DMS153 treated with DMSO at 0.1 percent for 48 hours (cell line): ENCODE measurements around the gene HTR1D.

Experiments
- DNase-seq: peaks from one replicate; lab custom pipeline; 2025; ENCODE audit not compliant: unreplicated experiment; lab: John Stamatoyannopoulos, UW

Gene HTR1D

DNA sequence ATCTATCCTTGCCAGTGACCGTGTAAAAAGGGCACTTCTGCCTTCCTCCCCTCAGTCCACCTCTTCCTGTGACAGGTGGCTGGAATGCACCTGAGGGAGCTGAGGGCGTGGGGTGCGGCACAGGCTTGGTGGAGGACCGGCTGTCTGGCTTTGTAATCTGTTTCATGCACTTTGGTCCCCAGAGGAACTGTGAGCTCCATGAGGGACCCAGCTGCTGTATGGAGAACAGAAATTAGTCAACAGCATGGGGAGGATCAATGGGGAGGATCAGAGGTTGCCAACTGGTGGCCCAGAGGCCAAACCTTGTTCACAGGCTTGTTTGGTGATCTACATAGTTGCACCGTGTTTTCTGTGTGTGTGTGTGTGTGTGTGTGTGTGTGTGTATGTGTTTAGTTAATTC lies 29.7 kb downstream of the HTR1D start:
- no peak for DNase-seq

DNA sequence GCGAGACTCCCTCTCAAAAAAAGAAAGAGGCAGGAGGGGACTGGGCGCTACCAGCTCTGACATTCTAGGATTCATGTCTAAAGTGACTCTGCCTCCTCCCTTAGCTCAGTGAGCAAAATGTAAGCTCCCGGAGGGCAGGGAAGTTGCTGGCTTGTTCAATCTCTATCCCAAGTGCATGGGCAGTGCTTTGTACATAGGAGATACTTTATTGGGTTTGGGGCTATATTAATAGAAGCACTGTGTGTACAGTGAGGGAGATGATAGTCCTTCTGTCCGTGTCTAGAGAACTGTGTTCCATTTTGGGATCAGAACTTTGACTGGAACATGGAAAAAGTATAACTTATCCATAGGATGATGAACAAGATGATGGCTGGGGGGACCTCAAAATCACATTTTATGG lies 31.9 kb downstream of the HTR1D start:
- DNase-seq = no peak

- peak; percentile 28 for DNase-seq
Observed at GRCh38 chr1:23184212-23184934, 32.9 kb downstream of the HTR1D start.

- no peak for DNase-seq
Observed at GRCh38 chr1:23179862-23180261, 37.4 kb downstream of the HTR1D start.

DNA sequence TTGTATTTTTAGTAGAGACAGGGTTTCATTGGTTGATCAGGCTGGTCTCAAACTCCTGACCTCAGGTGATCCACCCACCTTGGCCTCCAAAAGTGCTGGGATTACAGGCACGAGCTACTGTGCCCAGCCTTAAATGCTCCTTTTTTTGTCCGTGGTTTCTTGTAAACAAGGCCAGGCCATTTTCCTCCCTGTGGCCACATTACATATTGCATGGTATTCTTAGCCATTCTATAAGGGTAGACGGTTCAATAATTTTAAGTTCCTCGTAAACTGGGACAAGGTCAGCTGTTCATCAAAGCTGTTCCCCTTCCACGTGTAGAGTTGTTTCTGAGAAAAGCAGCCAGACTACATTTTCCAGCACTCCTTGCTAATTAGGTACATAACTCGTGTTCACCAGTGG lies 38.4 kb downstream of the HTR1D start:
- no peak for DNase-seq

- DNase-seq = no peak
Observed at GRCh38 chr1:23178414-23178813, 38.9 kb downstream of the HTR1D start.

GRCh38 chr1:23177438-23178380 lies 39.6 kb downstream of the HTR1D start:
- peak; percentile 49 for DNase-seq

DNA sequence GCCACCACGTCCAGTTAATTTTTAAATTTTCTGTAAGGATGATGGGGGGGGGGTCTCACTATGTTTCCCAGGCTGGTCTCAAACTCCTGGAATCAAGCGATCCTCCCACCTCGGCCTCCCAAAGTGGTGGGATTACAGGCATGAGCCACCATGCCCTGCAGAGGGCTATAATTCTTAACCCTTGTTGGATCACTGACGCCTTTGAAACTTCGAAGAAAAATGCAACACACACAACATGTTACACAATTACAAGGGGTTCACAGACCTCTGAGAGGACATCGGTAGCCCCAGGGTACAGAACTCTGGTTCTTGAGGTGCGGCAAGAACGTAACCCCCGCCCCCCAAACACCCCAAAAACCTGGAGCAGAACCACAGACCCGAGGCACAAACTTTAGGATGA lies 40.3 kb downstream of the HTR1D start:
- DNase-seq = no peak

GRCh38 chr1:23174426-23175110 lies 42.7 kb downstream of the HTR1D start:
- no peak for DNase-seq

DNA sequence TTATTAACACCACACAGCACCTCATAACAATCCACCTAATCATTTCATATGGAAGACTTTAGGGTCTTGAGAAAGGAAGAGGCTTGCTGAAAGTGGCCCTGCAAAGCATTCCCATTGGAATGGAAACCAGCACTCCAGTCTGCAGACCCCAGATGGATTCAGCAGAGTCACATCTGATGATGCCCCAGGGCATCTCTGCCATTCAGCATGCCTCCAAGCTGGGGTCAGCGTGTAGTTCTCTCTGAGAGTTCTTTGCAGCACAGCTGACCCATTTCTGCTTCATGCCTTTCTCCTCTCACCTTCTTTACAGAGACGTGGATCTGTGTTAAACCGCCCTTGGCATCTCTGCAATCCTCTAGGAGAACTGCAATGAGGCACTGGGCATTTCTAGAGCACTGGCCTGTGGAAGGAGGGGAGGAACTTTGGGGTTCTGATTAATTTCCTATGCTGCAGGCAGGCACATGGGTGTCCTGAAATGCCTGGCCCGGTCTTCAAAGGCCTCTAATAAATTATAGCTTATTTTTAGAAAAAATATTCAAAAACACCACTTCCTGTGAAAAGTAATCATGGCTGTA lies 46.0 kb downstream of the HTR1D start:
- DNase-seq = no peak

- no peak for DNase-seq
Observed at GRCh38 chr1:23169727-23170335, 47.5 kb downstream of the HTR1D start.

- no peak for DNase-seq
Observed at GRCh38 chr1:23169195-23169575, 48.1 kb downstream of the HTR1D start.

DNA sequence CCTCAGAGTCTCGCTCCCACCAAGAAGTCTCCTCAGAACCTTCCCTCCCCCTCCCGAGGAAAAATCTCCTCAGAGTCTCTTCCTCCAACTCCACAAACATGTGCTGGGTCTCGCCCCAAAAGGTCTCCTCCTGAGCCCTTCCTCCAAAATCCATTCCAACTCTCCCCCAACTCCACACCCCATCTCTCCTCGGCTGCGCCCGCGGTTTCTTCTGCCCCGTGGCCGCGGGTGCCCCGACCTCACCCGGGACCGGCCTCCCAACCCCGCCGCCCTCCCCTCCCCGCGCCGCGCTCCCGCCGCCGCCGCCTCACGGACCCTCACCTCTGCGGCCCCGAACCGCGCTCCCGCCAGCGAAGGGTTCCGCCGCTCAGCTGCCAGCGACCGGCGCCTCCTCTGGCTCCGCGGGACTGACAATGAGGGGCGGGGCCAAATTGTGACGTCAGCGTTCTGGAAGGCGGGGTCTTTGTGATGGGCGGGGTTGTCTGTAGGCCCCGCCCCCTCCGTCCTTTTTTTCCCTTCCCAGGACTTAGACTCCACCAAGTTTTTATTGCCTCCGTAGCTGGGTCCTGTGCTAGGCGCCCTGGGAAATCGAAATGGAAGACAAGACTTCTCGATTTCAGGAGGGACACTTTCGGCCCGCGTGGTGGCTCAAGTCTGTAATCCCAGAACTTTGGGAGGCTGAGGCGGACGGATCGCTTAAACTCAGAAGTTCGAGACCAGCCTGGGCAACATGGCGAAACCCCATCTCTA lies 48.7 kb downstream of the HTR1D start, which contains the start of gene LUZP1:
Gene LUZP1 (minus strand): TSS at position 412 of the 750 bp plus-strand sequence.
- peak; percentile 68 for DNase-seq

DNA sequence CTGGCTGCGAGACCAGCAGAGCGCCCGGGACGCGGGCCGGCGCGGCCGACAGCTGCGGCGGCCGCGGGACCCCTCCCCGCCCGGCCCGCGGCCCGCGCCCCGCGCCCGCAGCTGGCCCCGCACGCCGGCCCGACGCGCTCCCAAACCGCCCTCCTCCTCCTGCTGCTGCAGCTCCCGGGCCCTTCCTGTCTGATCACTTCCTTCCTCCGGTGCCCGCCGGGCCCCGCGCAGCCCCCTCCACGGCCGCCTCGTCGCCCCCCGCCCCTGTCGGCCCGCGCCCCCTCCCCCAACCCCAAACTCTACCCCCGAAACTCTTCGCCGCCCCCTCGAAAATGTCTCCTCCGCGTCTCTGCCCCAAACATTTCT lies 49.2 kb downstream of the HTR1D start:
- DNase-seq = no peak

- DNase-seq = no peak
Observed at GRCh38 chr1:23167353-23168078, 49.8 kb downstream of the HTR1D start.

DNA sequence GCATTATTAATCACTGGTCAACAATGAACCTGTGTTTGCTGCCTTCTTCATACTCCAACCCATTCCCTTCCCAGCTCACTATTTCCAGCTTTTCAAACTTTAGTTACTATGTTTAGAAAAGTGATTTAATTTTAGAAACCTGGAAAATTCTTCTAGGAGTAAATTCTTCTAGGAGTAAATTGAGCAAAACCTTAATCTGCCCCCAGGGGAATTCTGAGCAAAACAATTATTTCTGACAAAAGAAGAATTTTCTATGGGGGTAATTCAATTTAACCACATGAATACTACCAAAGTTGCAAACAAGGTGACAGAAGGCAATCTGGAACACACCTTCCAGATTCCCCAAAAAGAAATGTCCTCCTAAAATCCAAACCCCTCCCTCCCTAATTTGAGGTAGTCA lies 50.4 kb downstream of the HTR1D start:
- DNase-seq = no peak

GRCh38 chr1:23163395-23163794 lies 53.9 kb downstream of the HTR1D start:
- DNase-seq = no peak

DNA sequence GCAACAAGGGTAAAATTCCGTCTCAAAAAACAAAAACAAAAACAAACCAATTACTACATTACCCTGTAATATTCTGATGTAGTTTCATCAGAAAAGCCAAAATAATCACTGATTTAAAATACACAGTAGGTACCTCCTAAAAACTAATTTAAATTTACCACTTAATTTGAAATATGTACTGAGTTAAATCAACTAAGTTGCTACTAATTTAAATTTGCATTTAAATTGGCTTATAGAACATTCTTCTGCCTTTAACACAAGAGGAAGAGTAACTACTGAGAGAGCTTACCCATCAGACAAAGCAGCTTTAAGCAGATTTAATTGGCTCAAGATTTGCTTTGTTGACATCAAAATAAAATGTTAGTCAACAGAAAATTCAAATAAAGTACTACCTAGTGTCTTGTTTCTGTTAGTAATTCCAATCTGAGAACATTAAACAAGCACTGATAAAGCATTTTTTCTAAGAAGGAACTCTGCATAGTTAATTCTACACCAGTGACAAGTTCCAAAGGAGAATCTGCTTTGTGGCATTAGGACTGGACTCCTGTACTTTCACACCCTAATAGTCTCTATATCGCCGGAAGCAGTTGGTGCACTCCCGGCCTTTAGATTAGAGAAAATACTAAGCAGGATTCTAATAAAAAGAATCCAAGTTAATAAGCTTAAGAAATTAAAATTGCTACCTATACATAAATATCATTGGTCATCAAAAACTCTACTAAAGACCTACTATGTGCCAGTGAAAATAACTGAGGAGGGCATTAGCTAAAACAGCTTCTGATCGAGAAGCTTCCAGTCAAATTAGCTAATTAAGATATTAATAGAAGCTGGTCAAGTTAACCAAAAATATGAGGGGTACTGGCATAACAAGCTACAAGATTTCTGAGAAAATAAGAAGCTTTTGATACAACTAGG lies 57.1 kb downstream of the HTR1D start:
- no peak for DNase-seq
